Liver (tissue), 3 donors: ENCODE measurements around the gene GMDS.

Experiments used
- HNF4A ChIP-seq, 2 donors: conservative IDR thresholded peaks; 2 replicates each; pipeline ENCODE4 v1.6.1; 2016; ENCODE audit warnings: antibody characterized with exemption in 2 of 2, mild to moderate bottlenecking in 2 of 2
- TF ChIP-seq, protein P1 (sequence below): fragments of 150-350 bp; IDR thresholded peaks from 2 replicates; pipeline ENCODE4 v1.5.1; 2017; ENCODE audit warnings: improper control_type of control experiment, low read depth, low read length; ENCODE audit not compliant: missing input control
- donor health status: healthy.
- donor health status: healthy.

DNA sequence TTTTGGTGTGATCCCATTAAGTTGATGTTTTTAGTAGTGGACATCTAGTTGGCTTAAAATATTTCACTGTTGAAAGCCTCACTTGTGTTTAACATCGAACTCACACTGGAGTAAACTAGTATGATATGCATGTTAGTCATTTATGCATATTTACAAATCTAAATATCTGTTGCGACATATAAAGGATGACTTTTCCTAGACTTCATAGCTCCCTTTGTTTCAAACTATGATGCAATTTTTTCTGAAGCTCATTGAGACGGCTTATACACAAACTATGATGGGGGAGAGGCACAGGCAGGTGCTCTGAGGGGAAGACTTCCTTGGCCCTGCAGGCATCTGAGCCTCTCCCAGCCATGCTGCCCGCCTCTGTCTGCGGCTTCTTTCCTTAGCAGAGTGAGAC lies 647.5 kb downstream of the GMDS start:
- no peak for TF ChIP-seq HNF4A (conservative IDR thresholded peaks at IDR 0.05)
- TF ChIP-seq, protein P1, sequence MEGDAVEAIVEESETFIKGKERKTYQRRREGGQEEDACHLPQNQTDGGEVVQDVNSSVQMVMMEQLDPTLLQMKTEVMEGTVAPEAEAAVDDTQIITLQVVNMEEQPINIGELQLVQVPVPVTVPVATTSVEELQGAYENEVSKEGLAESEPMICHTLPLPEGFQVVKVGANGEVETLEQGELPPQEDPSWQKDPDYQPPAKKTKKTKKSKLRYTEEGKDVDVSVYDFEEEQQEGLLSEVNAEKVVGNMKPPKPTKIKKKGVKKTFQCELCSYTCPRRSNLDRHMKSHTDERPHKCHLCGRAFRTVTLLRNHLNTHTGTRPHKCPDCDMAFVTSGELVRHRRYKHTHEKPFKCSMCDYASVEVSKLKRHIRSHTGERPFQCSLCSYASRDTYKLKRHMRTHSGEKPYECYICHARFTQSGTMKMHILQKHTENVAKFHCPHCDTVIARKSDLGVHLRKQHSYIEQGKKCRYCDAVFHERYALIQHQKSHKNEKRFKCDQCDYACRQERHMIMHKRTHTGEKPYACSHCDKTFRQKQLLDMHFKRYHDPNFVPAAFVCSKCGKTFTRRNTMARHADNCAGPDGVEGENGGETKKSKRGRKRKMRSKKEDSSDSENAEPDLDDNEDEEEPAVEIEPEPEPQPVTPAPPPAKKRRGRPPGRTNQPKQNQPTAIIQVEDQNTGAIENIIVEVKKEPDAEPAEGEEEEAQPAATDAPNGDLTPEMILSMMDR = no peak
